T-helper 2 cell treated with Interferon-gamma antibody and Interleukin-4, amounts not matched to agents 100 ng/mL and 5 ng/mL, for 36 hours (primary cell): ENCODE results near the gene STH. TPM values are rescaled to one million over a fixed set of nuclear protein-coding genes. Genes with fewer than 3 reads are reported as not detected.

Experiments
- intact Hi-C: fragments of 100-400 bp; cut with micrococcal nuclease; formaldehyde crosslinking; loops from one replicate; pipeline ENCODE4 v1.15.1; 2023
- total RNA-seq: library from RNA; stranded (reverse); gene quantifications from 2 replicates; pipeline ENCODE4 v1.2.3, GENCODE V29; 2022

STH gene
- total RNA-seq, 1 donor from 2014 or later: not detected

- intact Hi-C loops: no loop called here
Observed at GRCh38 chr17:46026166-46027047, 27.4 kb downstream of the STH start.

- intact Hi-C loops: no loop called here
Observed at GRCh38 chr17:46027048-46027975, 28.3 kb downstream of the STH start.

- intact Hi-C loops: no loop called here
Observed at GRCh38 chr17:46027976-46028325, 28.9 kb downstream of the STH start.

GRCh38 chr17:46028374-46028773 lies 29.3 kb downstream of the STH start:
- intact Hi-C loops: no loop called here

GRCh38 chr17:46028981-46029565 lies 30.0 kb downstream of the STH start:
- intact Hi-C loops: no loop called here

GRCh38 chr17:46029627-46030026 lies 30.6 kb downstream of the STH start:
- intact Hi-C loops: no loop called here

- intact Hi-C loops: no loop called here
Observed at GRCh38 chr17:46030752-46031151, 31.7 kb downstream of the STH start.

- intact Hi-C loops: no loop called here
Observed at GRCh38 chr17:46031440-46031839, 32.4 kb downstream of the STH start.

GRCh38 chr17:46031920-46032319 lies 32.9 kb downstream of the STH start:
- intact Hi-C loops: no loop called here

GRCh38 chr17:46032909-46033308 lies 33.9 kb downstream of the STH start:
- intact Hi-C loops: no loop called here

GRCh38 chr17:46033392-46033791 lies 34.3 kb downstream of the STH start:
- intact Hi-C loops: no loop called here

- intact Hi-C loops: no loop called here
Observed at GRCh38 chr17:46035112-46035818, 36.2 kb downstream of the STH start.

GRCh38 chr17:46036491-46036890 lies 37.4 kb downstream of the STH start:
- intact Hi-C loops: no loop called here

GRCh38 chr17:46037722-46038255 lies 38.7 kb downstream of the STH start:
- intact Hi-C loops: no loop called here

- intact Hi-C loops: no loop called here
Observed at GRCh38 chr17:46038414-46038813, 39.4 kb downstream of the STH start.

GRCh38 chr17:46038937-46039336 lies 39.9 kb downstream of the STH start:
- intact Hi-C loops: no loop called here

- intact Hi-C loops: no loop called here
Observed at GRCh38 chr17:46039592-46040186, 40.6 kb downstream of the STH start.

GRCh38 chr17:46042246-46042645 lies 43.2 kb downstream of the STH start:
- intact Hi-C loops: no loop called here

GRCh38 chr17:46042925-46043324 lies 43.9 kb downstream of the STH start:
- intact Hi-C loops: no loop called here

- intact Hi-C loops: loop anchor here (1.0 kb wide), 1 partner anchor 170 kb away; no protein-coding TSS in a partner anchor
Observed at GRCh38 chr17:46043606-46044005, 44.6 kb downstream of the STH start.
